GM19240 (cell line): ENCODE data around the gene JAK2.

Experiments
- DNase-seq: peaks from one replicate; pipeline ENCODE4 v3.0.0; 2011; ENCODE audit warnings: low spot score; ENCODE audit not compliant: insufficient read length

JAK2 gene

GRCh38 chr9:5140151-5140550 lies 155.1 kb downstream of the JAK2 start:
- no peak for DNase-seq

GRCh38 chr9:5144217-5144616 lies 159.1 kb downstream of the JAK2 start:
- DNase-seq = no peak

GRCh38 chr9:5146241-5146640 lies 161.2 kb downstream of the JAK2 start:
- DNase-seq = no peak
